GM21737 (cell line): ENCODE measurements around the gene HMGA1.
A peak's percentile ranks its signal among the peaks of the same experiment; 100 is the strongest.

Experiments used
- ATAC-seq: cut with Tn5 transposase; IDR thresholded peaks from one replicate; pipeline ENCODE4 v1.9.1; 2021; ENCODE audit warnings: mild to moderate bottlenecking, moderate library complexity; ENCODE audit not compliant: unreplicated experiment

The HMGA1 gene

DNA sequence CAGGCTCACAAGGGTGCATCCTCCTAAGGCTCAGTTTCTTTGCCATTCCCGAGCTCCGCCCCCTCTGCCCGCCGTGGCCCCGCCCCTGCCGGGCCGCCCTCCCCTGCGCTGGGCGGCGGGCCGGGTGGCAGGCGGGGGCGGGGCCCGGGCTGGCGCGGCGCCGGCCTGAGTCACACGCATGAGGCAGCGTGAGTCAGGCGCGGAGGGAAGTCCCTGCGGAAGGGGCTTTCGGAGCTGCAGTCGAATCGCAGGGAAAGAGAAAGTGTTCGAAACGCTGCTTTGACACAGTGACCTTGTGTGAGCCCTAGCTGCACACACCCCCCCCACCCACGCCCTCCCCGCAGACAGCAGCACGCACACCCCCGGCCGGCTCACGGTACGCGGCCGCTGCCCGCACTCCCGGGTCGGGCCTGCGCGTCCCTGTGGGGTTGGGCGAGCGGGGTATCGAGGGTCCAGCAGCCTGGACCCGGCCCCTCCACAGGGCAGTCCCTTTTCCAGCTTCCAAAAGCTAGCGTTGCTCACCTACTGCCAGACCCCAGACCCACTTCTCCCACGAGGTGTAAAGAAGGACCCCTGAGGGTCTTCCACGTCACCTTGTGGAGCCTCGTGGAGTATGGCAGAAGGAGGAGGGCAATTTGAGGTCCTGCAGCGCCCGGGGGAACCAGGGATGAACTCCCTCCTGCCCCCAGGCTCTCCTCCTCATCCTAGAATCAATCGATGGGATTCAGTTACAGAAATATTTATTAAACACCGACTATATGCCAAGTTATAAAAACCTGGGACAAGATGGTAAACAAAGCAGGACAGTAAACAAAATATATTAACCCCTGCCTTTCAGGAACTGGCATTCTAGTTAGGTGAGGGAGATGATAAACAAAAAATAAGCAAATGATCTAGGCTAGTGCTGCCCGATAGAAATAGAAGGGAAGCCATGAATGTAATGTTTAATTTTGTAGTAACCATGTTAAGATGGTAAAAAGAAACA lies 12.4 kb upstream of the HMGA1 start:
- peak; percentile 86 for ATAC-seq

DNA sequence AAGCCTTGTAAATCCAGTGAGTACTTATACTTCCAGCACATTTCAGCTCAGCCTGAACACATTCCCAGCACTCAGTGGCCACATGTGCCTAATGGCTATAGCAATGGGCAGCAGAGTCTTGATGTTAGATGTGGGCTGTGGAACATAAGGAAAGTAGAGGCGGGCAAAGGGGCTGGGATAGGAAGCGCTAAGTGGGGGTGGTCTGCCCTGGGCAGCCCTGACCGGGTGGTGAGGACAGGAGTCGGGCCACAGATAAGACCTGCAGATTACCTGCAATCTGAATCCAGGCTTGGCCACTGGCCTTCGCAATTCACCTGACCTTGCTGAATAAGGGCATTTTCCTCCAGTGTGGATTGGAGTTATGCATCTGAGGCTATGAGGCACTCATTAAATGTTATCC lies 11.1 kb upstream of the HMGA1 start:
- ATAC-seq = no peak

DNA sequence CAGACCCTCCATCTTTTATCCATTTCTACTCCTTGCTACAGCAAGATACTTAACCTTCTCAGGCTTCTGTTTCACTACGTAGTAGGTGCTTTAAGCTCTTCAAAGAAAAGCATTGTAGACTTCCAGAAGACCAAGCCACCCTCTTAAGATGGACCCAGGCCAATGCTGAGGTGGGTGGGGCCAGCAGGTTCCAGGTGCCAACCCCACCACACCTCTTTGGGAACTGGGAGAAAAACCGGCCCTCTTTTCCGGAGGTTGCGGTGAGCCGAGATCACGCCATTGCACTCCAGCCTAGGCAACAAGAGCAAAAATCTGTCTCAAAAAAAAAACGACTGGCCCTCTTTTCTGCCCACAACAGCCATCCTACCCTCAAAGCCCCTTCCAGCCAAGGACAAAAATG lies 10.6 kb upstream of the HMGA1 start:
- ATAC-seq = no peak

DNA sequence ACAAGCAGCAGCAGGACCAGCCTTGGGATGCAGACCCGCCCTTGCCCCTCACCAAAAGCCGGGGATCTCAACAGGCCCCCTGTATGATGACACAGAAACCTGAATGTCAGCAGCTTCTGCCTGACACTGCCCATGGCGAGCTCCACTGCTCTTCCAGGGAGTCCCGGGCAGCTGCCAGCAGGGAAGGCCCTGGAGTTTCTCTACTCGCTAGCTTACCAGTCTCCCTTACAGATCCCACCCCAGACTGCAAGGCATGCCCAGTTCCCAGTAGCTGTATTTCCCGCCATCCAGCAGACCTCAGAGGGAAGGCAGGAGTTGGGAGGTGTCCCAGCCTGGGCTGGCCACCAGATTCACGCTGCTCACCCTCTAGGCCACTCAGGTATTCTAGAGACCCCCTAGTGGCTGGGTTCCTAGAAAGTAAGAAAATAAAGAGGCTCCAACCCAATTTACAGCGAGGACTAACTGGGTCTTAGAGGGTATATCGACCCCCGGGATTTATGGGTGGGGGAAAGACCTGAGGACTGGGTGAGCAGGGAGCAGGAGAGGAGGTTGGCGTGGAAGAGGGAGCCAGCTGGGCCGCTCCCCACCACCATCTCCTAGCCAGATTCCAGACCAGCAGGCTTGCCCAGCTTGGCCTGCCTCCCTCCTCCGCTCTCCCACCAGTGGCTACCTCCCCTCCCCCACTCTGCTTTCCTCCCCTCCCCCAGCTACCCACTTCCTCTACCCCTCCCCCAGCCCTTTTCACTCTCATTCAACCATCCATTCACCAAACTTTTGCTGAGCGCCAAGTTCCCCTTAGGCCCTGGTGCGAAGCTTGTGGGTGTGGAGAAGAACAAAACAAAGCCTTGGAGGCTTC lies 9.7 kb upstream of the HMGA1 start:
- no peak for ATAC-seq

DNA sequence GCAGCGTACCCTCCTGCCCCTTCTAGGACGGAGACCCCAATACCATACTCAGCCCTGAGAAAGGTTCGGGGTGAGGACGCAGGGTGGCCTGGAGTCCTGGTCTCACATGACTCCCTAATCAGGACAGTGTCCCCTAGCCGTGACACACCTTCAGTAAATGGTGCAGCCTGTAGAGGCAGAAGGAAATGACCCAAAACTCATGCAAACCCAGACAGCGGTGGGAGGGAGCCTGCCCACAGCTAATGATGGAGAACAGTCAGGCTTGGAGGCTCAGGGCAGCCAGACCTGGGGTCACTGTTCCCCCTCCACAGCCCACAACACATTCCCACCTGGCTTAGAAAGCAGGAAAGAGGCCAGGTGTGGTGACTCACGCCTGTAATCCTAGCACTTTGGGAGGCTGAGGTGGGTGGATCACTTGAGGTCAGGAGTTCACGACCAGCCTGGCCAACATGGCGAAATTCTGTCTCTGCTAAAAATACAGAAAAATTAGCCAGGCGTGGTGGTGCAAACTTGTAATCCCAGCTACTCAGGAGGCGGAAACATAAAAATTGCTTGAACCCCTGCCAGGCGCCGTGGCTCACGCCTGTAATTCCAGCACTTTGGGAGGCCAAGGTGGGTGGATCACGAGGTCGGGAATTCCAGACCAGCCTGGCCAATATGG lies 8.8 kb upstream of the HMGA1 start:
- ATAC-seq = no peak

GRCh38 chr6:34229877-34230276 lies 6.8 kb upstream of the HMGA1 start:
- no peak for ATAC-seq

- no peak for ATAC-seq
These were observed 5.9 kb upstream of the HMGA1 start for GRCh38 chr6:34230653-34231371.

DNA sequence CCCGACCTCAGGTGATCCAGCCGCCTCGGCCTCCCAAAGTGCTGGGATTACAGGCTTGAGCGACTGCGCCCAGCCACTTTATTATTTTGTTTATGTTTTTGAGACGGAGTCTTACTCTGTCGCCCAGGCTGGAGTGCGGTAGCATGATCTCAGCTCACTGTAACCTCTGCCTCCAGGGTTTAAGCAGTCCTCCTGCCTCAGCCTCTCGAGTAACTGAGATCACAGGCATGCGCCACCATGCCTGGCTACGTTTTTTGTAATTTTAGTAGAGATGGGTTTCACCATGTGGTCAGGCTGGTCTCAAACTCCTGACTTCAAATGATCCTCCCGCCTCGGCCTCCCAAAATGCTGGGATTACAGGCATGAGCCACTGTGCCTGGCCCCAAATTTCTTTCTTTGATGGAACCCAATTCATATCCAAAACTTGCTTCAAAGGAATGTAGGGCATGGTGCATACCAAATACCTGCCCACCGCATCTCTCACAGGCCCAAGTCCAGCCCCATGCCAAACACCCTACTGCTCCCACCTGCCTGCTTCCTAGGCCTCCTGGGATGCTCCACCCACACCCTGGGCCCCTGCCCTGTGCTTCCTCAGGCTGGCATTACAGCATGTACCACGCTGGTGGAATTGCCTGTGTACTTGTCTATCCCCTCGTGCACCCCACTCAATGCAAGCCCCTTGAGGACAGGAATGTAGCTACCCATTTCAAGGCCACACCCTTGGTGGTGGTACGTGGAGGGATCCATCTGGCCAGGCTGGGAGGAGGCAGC lies 4.9 kb upstream of the HMGA1 start:
- no peak for ATAC-seq

DNA sequence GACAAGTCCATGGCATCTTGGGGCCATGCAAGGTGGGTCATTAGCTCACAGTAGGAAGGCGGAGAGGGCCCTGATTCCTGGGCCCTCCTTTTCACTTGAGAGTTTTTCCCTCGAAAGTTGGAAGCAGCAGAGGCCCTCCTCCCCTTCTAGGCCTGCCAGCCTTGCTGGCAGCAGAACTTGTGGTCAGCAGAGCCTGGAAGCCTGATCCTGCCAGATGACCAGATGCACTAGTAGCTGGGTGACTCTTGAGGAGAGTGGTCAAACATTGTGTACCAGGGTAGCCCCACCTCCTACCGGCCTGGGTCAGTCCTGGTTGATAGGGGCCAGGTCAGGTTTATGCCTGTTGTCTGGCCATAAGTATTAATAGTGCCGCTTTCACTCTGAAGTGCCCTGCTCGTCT lies 3.8 kb upstream of the HMGA1 start:
- no peak for ATAC-seq

GRCh38 chr6:34233867-34234266 lies 2.8 kb upstream of the HMGA1 start:
- no peak for ATAC-seq

GRCh38 chr6:34234667-34235306 lies 1.9 kb upstream of the HMGA1 start:
- no peak for ATAC-seq

GRCh38 chr6:34235307-34236130 lies 1.2 kb upstream of the HMGA1 start:
- ATAC-seq = no peak

DNA sequence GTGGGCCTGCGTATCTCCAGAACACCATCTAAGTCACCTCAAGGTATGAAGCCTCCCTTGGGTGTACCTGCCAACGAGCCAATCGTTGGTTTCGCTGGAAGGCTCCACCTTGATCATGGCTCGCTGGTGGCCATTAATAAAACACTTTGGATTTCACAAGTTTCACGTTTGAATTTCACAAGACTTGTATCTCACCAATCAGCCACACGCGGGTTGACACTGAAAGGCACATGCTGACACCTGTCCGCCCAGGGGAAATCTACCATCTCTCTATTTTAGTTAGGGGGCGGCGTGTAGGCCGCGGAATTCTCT lies 586 bp upstream of the HMGA1 start:
- no peak for ATAC-seq

- no peak for ATAC-seq
These were observed 646 bp downstream of the HMGA1 start for GRCh38 chr6:34237316-34237721.

DNA sequence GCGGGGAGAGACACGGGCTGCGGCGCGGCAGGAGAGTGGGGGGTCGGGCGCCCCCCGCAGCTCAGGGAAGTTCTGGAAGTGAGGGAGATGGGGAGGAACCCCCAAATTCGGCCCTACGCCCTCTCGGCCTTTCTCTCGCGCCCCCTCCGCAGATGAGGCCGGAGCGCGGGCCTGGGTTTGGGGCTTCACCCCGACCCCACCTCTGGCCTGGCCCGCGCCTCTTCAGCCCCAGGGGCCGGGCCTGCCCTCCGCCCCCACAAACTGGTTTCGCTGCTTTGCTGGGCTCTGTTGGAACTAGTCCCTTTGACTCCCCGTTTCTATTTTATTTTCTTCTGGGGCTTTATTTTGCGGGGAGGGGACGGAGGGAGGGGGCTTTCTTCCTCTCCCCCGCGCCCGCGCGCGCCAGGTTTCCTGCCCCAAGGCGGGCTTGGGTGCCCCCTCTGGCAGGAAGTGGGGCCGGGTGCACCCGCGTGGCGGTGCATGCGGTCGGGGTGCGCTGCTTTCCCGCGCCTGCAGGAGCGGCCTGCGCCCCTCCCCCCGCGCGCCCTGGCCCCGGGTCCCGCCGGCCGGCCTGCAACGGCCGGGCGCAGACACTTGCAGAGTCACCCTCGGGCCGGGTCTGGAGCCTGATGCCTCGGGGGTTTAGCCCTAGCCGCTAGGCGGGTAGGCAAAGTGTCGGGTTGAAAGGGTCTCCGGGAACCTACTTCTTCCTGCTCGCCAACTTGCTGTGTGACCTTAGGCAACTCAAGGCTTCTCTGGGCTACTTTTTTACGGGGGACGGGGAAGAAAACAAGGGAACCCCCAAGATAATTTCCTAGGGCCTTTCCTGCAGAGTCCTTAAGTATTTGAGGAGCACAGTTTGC lies 1.3 kb downstream of the HMGA1 start:
- no peak for ATAC-seq

GRCh38 chr6:34238585-34239499 lies 2.2 kb downstream of the HMGA1 start:
- ATAC-seq = no peak

DNA sequence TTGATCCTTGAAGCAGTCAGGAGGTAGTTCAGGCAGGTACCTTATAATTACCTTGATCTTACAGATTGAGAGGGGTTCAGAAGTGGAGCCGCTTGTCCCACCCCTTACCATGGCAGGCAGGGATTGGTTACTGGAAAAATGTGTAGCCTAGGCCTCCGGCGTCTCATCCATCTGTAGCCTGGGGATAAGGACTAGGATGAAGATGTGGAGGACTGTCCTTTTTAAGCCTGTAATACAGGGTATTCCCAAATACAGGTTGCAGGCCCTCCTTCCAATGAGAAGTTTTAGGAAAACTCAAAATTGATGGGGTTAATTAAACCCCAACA lies 2.8 kb downstream of the HMGA1 start:
- no peak for ATAC-seq
